Stimulated activated CD8-positive, alpha-beta memory T cell treated with anti-CD3 and anti-CD28 coated beads, Interleukin-7, amount 100 ng/mL, for 24 hours (primary cell): ENCODE measurements around the gene PAQR9.

ENCODE experiments used
- DNase-seq: peaks from one replicate; pipeline ENCODE4 v3.0.0-alpha.2; 2020; ENCODE audit warnings: low read depth

Gene PAQR9

GRCh38 chr3:142914286-142914811, 49.1 kb downstream of the PAQR9 start:
- no peak for DNase-seq

GRCh38 chr3:142913432-142913831, 50.0 kb downstream of the PAQR9 start:
- no peak for DNase-seq

- no peak for DNase-seq
Measured at GRCh38 chr3:142912402-142913172, 50.9 kb downstream of the PAQR9 start.
